DOHH2 (cell line): ENCODE results near the gene PIGQ.

ENCODE experiments used
- H3F3A ChIP-seq: fragments of 200-600 bp; sonication (generic), shearing (Covaris generic); 2 replicates; pipeline ENCODE4 v1.6.0; 2016; ENCODE audit warnings: antibody characterized with exemption, mild to moderate bottlenecking; ENCODE audit not compliant: control insufficient read depth, insufficient read depth
- H3K27ac ChIP-seq: fragments of 200-600 bp; sonication (generic); 2 replicates; pipeline ENCODE4 v1.5.1; 2014; ENCODE audit warnings: low read depth, mild to moderate bottlenecking, low read length, moderate library complexity
- H3K27me3 ChIP-seq: fragments of 200-600 bp; sonication (generic); 2 replicates; pipeline ENCODE4 v1.6.1; 2014; ENCODE audit warnings: mild to moderate bottlenecking, low read length, mixed read lengths; ENCODE audit not compliant: control insufficient read depth
- H3K36me3 ChIP-seq: fragments of 200-600 bp; sonication (generic); 2 replicates; pipeline ENCODE4 v1.6.1; 2014; ENCODE audit warnings: mild to moderate bottlenecking, low read length, moderate library complexity, mixed read lengths; ENCODE audit not compliant: control insufficient read depth
- H3K4me1 ChIP-seq: fragments of 200-600 bp; sonication (generic); 2 replicates; pipeline ENCODE4 v1.6.1; 2014; ENCODE audit warnings: mild to moderate bottlenecking, low read length, mixed read lengths; ENCODE audit not compliant: control insufficient read depth
- H3K4me2 ChIP-seq: fragments of 200-600 bp; sonication (generic); 2 replicates; pipeline ENCODE4 v1.6.0; 2014; ENCODE audit warnings: mild to moderate bottlenecking, low read length, moderate library complexity
- H3K4me3 ChIP-seq: fragments of 200-600 bp; sonication (generic); 2 replicates; pipeline ENCODE4 v1.5.1; 2014; ENCODE audit warnings: mild to moderate bottlenecking, low read length, mixed read lengths
- H3K79me2 ChIP-seq: fragments of 200-600 bp; sonication (generic); 2 replicates; pipeline ENCODE4 v1.6.1; 2014; ENCODE audit warnings: mild to moderate bottlenecking, low read length, mixed read lengths; ENCODE audit not compliant: control insufficient read depth
- H3K9me2 ChIP-seq: fragments of 200-600 bp; sonication (generic); replicated peaks from 2 replicates; pipeline ENCODE4 v1.6.1; 2014; ENCODE audit warnings: mild to moderate bottlenecking, low read length, mixed read lengths; ENCODE audit not compliant: control insufficient read depth
- H3K9me3 ChIP-seq: fragments of 200-600 bp; sonication (generic); 2 replicates; pipeline ENCODE4 v1.6.1; 2014; ENCODE audit warnings: antibody characterized with exemption, low read length, mixed read lengths; ENCODE audit not compliant: control insufficient read depth, insufficient read depth
- H4K20me1 ChIP-seq: fragments of 200-600 bp; sonication (generic); 2 replicates; pipeline ENCODE4 v1.6.0; 2014; ENCODE audit warnings: low read depth, mild to moderate bottlenecking, antibody characterized with exemption, low read length, moderate library complexity; ENCODE audit not compliant: control insufficient read depth, insufficient read depth
- CTCF ChIP-seq: fragments of 200-600 bp; sonication (generic); IDR thresholded peaks from one replicate; pipeline ENCODE4 v1.5.1; 2014; ENCODE audit warnings: antibody characterized with exemption, mild to moderate bottlenecking, low read depth, low read length; ENCODE audit not compliant: poor library complexity, severe bottlenecking
- EZH2phosphoT487 ChIP-seq: fragments of 200-600 bp; sonication (generic); IDR thresholded peaks from 2 replicates; pipeline ENCODE4 v1.6.1; 2017; ENCODE audit warnings: borderline replicate concordance, mild to moderate bottlenecking, antibody characterized with exemption, low read length, moderate library complexity, mixed read lengths

Gene PIGQ

GRCh38 chr16:578232-578869, 8.6 kb downstream of the PIGQ start:
- Histone ChIP-seq H3K4me1 (peaks cover 3% of the 10 kb centered on the region; the same call in 1 of the 2 replicates), H3K9me2 (no peaks in the 10 kb centered on the region), H3K79me2 (no peaks in the 10 kb centered on the region), H3F3A (no peaks in the 10 kb centered on the region), H3K4me3 (no peak overlapping the region), H3K36me3 (peaks cover 3% of the 10 kb centered on the region; the same call in 1 of the 2 replicates), H3K4me2 (no peak overlapping the region), H3K27ac (no peak overlapping the region), H4K20me1 (no peaks in the 10 kb centered on the region), H3K27me3 (no peaks in the 10 kb centered on the region), H3K9me3 (no peaks in the 10 kb centered on the region)
- TF ChIP-seq EZH2phosphoT487 (no peak), CTCF (no peak)

GRCh38 chr16:578870-579405, 9.2 kb downstream of the PIGQ start:
- peak overlapping the region; percentile 41 for H3K4me2 ChIP-seq
- peak overlapping the region; percentile 35; the same call in 1 of the 2 replicates for H3K4me3 ChIP-seq
- no peak for TF ChIP-seq EZH2phosphoT487
- TF ChIP-seq CTCF, result peak; percentile 80

GRCh38 chr16:580141-580945, 10.6 kb downstream of the PIGQ start:
- no peak overlapping the region for H3K4me2 ChIP-seq
- H3K27me3 ChIP-seq, result no peaks in the 10 kb centered on the region
- no peaks in the 10 kb centered on the region for H4K20me1 ChIP-seq
- H3K9me3 ChIP-seq, result no peaks in the 10 kb centered on the region
- H3K4me3 ChIP-seq, result no peak overlapping the region
- H3K27ac ChIP-seq, result no peak overlapping the region
- TF ChIP-seq EZH2phosphoT487, result no peak
- TF ChIP-seq CTCF, result no peak
- no peaks in the 10 kb centered on the region for H3K79me2 ChIP-seq
- H3K4me1 ChIP-seq, result peaks cover 3% of the 10 kb centered on the region; the same call in 1 of the 2 replicates
- no peaks in the 10 kb centered on the region; the same call in 1 of the 2 replicates for H3K36me3 ChIP-seq
- H3F3A ChIP-seq, result no peaks in the 10 kb centered on the region
- no peaks in the 10 kb centered on the region for H3K9me2 ChIP-seq

More at GRCh38 chr16:578870-579405, 9.2 kb downstream of the PIGQ start:
- Histone ChIP-seq H3K79me2 (no peaks in the 10 kb centered on the region), H3K9me2 (no peaks in the 10 kb centered on the region), H4K20me1 (no peaks in the 10 kb centered on the region), H3F3A (no peaks in the 10 kb centered on the region), H3K9me3 (no peaks in the 10 kb centered on the region), H3K27ac (no peak overlapping the region), H3K27me3 (no peaks in the 10 kb centered on the region), H3K4me1 (peaks cover 3% of the 10 kb centered on the region; the same call in 1 of the 2 replicates), H3K36me3 (peaks cover 3% of the 10 kb centered on the region; the same call in 1 of the 2 replicates)
